HK-2 (cell line): ENCODE data around the gene ZDHHC22.

Experiments
- DNase-seq: peaks from one replicate; pipeline ENCODE4 v3.0.0-alpha.2; 2018; ENCODE audit not compliant: unreplicated experiment

ZDHHC22 gene

DNA sequence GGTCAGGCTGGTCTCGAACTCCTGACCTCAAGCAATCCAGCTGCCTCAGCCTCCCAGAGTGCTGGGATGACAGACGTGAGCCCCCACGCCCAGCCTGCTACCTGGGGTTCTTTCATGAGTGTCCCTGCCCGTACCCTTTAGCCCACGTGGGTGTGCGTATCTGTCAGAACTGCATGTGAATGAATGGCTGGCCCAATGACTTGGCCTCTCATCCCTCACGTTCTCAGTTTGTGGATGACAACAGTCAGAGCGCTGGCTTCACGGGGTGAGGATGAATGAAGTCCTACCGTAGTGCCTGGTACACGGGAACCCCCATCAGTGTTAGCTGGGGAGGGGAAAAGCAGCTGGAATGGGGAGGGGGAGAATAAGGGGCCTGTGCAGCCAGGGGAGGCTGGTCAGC lies 16.1 kb upstream of the ZDHHC22 start:
- DNase-seq: no peak

DNA sequence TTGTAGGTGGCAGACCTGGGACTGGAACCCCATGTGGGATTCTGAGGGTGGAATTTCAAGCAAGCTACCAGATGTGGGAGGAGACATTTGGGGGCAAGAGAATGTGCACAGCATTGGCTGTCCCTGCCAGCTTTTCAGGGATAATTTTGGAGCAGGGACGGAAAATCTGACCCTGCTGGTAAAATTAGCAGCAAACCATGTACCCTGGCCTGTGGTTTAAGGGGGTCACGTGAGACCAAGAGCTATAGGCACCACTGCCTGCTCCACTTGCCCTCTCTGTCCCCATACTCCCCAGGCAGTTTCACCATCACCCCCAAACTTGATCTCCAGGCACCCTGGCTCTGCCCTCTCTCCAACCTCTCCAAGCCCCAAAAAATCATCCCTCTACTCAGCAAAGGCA lies 13.5 kb upstream of the ZDHHC22 start:
- DNase-seq: no peak

DNA sequence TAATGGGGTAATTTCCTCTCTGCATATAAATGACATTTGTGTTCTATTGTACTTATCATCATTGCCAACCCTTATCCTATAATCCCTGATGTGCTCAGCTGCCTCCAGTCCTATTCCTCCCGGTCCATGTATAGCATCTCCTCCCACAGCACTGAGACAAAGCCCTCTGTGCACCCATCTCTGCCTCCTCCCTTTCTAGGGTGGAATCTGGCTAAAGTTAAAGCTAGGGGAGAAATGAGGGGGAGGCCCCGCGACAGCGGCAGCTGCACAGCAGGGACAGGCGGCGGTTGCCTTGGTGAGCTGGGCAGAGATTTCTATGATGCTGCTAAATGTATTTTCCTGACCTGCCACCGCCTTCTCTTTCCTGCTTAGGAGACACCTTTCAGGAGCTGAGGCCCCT lies 12.8 kb upstream of the ZDHHC22 start:
- DNase-seq: no peak

DNA sequence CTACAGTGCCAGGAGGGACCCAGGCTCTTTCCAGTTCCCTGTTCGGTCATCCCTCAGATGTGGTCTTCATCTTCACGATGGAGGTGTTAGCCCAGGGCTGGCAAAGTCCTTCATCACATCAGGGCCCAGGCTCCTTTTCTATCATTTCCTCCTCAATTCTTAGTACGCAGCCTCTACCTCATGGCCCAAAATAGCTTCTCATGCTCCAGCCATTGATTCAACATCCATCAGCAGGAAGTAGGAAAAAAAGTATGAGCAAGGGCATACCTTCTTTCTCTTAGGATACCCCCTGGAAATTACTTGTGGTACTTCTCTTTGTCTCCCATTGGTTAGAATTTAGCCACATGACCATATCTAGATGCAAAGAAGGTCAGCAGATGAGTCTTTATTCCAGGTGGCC lies 12.2 kb upstream of the ZDHHC22 start:
- no peak for DNase-seq

DNA sequence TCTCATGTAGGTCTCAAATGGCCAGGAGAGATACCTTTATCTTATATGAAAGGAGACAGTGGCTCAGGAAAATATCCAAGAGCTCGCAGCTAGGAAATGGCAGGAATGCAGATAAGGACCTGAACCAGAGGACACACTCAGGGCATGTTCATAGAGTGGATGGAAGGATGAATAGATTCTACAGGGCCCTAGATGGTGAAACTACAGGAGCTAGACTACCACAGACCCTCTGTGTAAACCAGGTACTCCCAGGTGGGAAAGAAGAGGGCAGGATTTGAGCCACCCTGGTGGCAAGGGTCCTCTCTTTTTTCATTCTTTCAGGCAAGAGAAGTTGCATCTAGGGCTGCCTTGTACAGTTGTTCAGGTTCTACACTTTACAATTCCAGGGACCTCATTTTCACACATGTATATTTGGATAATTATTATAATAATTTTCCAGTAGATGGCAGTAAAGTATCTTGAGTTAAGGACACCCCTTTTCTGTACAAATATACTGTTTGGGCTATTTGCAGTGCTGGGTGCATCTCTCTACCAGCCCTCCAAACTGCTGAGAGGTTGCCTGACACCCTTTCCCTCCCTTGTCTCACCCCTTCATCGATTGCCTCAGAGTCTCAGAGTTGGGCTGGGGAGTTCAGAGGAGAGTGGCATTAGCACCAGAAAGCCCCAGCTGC lies 10.5 kb upstream of the ZDHHC22 start:
- no peak for DNase-seq

DNA sequence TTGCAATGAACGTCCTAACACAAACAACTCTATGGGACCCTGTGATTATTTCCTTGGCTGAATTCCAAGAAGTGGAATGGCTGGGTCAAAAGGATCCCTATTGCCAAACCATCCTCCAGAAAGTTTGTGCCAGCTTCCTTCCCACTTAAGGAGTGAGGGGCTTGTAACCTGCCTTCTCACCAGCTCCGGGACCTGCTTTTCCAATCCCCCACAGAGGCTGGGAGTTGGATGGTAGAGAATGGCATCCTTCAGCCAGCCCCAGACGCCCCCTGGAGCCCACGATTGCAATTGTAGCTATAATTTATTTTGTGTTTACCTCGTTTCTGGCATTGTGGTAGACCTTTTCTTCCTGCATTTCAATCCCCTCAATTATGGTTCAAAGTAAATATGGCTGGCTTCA lies 9.7 kb upstream of the ZDHHC22 start:
- DNase-seq: peak; percentile 24

DNA sequence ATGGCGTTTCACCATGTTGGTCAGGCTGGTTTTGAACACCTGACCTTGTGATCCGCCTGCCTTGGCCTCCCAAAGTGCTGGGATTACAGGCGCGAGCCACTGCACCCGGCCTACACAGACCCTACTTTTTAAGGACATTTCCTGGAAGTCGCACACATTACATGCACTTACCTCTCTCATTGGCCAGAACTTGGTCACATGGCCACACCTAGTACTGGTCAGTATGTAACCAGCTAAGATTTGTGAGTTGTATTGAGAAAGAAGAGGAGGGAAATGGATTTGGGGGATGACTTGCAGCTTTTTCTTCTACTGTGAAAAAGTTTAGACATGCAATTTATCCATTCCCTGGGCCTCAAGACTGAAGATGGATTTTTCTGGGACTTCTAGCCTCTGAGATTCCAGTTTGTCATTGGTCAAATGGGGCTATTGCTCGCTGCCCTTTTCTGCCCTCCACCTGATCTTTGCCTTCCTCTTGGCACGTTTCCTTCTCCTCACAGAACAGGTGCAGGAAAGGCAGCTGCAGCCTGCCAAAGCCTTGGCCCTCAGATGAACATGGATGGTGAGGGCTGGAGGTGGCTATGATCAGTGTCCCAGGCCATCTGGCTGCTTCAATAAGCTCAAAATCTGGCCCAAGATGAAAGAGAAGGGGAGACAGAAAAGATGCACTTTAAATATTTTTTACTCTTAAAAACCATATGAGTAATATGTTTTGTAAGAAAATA lies 7.1 kb upstream of the ZDHHC22 start:
- DNase-seq: no peak

DNA sequence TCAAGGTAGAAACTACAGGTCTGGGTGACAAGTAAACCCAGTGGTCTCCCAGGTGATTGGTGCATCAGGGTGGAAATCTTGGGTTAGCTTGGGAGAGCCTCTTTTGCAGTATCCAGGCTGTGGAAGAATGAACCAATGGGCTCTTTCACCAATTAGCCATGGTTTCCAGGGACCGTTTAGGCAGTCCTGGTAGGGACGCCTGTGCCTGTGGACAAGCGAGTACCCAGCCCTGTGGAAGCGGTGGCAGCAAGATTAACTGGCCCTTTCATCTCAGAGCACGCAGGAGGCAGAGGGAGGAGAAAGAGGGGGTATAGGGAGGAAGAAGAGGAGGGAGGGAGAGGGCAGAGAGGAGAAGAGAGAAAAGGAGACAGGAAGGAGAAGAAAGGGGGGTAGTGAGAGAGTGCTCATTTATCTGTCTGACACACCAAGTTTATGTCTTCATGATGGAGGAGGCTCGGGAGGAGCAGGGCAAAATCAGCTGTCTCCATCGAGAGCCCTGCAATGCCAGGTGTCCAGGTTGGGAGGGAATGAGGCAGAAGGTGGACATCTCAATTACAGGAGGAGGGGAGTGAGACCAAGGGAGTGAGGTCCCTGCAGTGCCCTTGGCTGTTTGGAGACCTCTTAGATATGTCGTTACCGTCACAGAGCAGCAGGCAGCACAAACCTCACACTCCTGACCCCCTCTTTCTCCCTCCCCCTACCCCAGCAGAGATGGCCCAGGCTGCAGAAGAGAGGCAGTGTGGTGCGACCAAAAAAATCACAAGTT lies 4.6 kb upstream of the ZDHHC22 start:
- no peak for DNase-seq

DNA sequence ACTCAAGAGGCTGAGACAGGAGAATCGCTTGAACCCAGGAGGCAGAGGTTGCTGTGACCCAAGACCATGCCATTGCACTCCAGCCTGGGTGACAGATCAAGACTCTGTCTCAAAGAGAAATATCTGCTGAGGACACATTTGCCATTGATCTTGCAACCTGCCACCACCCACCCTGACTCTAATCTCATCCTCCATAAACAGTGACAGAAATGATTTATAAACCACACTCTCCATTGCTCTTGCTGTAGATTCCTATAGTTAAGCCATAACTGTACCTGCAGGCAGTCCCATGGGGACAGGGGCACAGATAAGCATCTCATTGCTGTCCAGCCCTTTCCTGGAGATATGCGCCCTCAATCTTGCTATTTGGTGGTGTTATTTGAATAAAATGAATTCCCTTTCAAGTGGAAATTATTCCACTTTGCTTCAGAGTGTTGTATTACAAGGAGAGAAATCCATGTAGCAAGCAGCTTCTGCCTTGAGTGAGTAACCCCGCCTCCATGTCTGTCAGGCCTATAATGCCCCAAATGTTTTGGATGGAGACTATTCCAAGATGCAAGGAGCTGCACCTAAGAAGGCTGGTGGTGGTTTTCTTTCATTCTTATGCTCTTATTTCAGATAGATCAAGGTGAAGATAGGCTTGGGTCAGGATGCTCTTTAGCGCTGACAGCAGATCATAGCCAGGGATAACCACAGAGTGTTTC lies 3.0 kb upstream of the ZDHHC22 start:
- DNase-seq: no peak

DNA sequence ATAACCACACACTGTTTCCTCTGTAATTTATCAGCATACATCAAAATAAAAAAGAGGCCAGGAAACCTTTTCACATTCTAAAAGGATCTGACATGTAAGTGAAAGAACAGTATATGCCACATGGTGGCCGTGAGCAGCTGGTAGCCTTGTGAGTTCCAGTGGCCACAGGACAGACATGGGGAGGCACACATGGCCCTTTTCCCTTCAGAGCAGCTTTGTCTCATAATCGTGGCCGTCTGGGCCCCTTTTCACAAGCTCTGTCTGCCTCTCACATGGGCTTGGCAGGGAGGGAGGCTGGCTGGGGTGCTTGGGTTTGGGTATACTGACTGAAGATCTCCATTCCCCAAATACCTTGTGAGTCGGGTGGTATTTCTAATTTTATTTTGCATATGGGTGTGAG lies 1.5 kb upstream of the ZDHHC22 start:
- no peak for DNase-seq

DNA sequence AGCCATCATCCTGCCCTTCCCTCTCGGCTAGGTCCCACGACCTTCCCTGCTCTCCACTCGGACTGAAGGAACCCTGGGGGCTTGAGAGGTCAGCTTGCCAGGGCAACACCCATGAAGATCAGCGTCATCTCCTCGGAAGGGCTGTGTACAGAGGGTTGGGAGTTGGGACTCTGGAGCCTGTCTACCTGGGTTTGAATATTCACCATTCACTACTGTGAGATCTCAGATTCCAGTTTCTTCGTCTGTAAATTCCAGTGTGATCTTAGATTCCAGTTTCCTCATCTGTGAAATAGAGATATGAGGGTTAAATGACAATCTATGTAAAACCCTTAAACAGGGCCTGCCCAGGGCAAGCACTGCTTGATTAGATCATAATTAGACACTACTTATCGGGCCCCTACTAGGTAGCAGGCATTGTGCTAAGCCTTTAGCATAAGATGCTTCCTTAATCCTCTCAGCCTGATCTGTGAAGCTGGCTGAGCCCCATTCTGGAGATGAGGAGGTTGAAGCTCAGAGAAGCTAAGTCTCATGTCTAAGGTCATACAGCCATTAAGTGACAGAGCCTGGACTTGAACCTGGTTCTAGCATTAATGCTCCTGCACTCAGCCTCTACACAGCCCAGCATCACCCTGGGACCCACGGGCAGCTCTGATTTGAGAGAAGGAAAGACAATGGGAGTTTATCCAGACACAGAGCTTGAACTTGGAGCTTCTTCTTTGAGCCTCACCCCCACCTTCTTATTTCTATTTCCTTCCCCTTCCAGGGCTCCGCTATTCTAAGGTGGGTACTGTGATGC lies 612 bp upstream of the ZDHHC22 start:
- DNase-seq: no peak

DNA sequence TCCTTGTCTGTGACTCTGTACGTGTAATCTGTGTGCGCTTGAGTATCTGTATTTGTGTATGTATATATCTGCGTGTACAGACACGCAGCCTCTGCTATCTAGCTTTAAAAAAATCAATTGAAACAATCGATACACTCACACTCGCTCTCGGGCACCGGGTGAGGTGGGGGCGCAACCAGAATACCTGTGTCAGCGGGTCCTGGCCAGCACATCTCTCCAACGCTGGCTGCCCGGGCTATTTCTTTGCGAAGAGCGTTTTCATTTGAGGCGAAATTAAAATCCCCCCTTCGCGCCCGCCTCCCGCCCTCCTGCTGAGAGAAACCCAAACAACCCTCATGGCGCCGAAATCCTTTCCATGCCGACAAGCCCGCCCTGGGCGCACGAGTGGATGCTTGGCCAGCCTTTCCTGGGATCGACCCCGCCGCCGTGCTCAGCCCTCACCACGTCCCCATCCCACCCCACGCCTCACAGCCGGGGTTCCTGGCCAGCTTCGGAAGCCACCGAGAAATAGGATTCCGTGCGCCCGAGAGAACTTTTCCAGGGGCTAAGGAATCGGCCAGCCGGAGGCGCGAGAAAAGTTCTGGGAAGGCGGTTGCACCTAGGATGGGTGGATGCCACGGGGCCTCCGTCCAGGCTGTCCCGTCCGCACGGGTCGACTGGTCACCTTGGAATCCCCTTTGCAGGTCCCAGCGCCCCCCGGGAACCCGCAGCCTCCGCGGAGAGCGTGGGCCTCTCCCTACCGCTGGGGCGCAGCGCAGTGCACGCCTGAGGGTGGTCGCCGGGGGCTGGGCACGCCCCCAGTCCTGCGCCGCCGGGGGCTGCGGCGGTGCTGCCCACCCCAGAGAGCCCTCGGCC lies 1.0 kb downstream of the ZDHHC22 start:
- no peak for DNase-seq

DNA sequence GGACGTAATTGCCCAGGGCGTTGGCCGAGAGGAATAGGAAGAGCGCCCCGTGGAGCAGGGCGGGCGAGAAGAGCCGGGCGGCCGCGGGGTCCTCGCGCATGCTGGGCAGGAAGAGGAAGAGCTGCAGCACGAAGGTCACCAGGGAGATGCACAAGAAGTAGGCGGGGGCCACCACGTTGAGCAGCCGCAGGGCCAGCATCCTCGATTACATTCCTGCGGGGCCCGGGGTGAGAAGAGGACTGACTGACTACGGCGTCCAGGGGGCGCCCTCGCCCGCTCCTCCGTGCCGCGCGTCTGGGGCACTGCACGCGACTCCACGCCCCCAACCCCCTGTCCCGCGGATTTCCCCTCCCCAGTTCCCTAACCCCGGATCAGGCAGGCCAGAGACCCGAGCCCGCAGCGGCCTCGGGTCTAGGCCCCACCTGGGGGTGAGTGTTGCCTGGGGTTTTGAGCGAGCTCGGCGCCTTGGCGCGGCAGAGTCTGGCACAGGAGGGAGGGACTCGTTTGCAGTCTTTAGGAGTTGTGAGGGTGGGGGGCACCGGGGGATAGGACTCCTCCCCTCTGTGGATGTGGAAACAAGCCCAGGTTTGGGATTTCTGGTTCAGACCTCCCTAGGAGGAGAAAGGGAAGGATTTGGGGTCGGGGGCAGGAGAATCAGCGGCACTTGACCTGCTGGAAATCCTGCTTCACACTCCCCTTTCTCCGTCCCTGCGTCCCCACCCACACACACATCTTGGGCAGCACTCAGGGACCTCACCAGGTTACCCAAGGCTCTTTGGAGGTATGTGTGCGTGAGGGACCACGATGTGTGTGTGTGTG lies 1.8 kb downstream of the ZDHHC22 start:
- peak; percentile 43 for DNase-seq

DNA sequence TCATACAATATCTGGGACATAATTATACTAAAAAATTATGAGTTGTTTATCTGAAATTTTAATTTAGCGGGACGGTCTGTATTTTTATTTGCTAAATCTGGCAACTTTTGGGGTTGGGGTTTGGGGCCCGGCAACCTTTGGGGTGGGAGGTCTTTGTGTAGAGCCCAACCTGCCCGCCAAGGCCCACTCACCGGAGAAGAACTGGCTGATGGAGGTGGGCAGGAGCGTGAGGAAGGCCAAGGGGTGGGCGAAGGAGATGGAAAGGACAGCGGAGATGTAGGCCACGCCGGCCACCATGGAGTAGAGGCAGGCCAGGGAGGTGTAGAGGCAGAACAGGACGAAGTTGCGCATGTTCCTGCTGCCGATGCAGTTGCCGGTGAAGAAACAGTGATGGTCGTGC lies 2.6 kb downstream of the ZDHHC22 start:
- DNase-seq: no peak

DNA sequence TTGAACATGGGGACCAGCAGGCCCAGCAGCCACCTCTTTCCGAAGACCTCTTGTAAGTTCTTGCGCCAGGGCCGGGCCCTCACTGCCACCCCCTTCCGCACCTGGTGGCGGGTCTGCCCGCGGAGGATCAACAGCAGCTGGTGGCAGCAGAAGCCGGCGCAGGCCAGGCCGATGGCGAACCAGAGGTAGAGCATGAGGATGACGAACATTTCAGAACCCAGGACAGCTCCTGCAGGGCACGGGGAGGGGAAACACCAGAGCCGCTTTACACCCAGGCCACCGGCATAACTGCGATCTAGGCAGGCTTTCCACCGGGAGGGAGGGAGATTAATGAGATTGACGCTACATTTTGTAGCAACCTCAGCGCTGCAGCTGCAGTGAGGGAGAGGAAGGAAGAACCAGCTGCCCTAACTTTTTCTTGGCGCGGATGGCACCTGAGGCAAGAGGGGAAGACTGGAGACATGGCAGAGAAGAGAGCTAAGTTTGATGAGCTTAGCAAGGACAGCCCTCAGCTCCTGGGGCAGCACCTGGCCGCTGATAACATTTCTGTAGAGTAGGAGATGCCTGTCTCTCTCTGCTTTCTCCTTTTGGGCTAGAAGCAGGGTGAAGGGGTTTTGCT lies 7.8 kb downstream of the ZDHHC22 start:
- DNase-seq: peak; percentile 56

DNA sequence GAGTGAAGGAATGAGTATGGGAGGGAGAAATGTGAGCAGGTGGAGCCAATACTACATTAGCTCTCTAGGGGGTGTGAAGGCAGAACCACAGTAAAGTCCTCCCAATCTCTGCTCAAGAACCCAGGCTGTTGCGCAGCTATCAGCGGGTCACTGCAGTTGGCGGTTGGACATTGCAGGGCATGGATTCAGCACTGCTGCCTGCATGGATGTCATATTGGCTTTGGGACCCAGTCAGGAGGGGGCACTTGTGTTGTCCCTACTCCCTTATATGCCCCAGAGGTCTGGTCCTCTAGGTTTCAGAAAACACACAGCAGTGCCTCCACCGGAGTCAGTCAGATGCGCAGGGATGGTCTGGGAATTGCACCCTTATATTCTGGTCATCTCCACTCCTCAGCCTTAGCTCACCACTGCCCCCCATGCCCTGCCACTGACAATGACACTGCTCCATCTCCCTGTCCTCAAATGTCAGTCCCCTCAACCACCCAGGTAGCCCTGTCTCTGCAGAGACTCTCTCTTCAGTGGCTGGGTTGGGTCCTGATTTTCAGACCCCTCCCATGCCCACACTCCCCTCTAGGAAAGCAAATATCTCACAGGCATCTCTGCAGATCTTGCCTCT lies 9.6 kb downstream of the ZDHHC22 start:
- DNase-seq: no peak

DNA sequence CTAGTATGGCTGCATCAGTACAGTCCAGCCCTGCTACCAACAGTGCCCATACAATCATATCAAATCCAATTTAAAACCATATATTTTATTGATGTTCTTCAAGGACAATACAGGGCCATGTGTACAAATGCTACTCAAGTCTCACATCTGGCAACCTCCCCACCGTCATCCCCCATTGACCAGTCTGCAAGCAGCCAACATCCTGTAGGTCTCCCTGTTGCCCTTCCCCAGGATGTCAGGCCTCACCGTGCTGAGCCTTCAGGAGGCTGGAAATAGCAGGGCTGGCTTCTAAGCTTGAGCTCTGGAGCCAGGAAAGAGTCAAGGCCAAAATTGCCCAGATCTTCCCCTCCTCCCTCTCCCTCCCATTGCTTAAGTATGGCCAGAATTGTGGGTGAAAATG lies 10.4 kb downstream of the ZDHHC22 start:
- no peak for DNase-seq

DNA sequence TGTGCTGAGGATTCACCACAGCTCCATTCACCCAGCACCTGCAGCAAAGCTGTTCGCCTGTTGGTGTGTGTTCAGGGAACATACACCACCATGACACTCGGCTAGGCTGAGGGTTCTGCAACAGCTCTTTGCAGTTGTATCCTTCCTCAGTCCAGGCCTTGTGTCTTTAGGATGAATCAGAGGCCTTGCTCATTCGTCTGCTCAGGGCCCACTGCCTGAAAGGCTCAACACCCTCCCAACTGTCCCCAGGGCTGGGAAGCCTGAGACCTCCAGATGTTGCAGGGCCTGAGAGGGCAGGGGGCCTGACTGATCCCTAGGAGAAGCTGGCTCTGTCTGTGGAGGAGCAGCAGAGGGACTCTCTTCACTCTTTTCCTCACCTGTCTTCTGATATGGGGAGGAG lies 11.2 kb downstream of the ZDHHC22 start:
- no peak for DNase-seq

DNA sequence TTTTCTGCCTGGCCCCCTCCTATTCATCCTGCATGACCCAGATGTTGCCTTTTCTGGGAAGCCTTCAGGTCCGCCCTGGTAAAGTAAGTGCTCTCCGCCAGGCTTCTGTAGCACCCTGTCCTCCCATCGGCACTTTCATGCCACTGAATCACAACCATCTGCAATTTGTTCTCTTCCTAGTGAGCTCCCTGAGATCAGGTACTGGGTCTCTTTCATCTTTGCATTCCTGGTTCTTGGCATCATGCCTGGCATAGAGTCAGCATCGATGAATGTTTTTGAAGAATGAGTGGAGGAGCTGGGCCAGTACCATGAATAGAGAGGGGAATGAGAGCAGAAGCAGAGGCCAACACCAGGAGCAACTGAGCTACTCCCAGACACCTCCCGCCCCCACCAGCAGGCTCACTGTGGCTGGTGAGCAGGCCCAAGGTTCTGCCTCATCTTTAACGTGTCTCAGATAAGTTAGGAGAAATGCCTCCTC lies 13.1 kb downstream of the ZDHHC22 start:
- DNase-seq: no peak
